K562 (cell line): ENCODE measurements around the gene HOXB1. TPM values are rescaled to one million over a fixed set of nuclear protein-coding genes. Genes with fewer than 3 reads are reported as not detected.

Experiments used
- ATAC-seq: fragments of 200-7000 bp; cut with Tn5 transposase; 3 replicates; pipeline ENCODE4 v1.9.1; 2020; ENCODE audit warnings: moderate library complexity
- BruUV-seq: library from RNA; stranded (reverse); fragments of 400-500 nt; replicated peaks from 2 replicates; lab custom pipeline; 2021; lab: Mats Ljungman, UMichigan
- CTCF ChIA-PET: fragments of 300-600 bp; formaldehyde crosslinking; extraction: SDS; loops from one replicate; lab custom pipeline; 2021; ENCODE audit warnings: low intra/inter-chr PET ratio; lab: Yijun Ruan, JAX
- POLR2A ChIA-PET: fragments of 300-600, 350-650 bp; sonication (Branson Sonifier 250); formaldehyde crosslinking; extraction: SDS; loops from one replicate; lab custom pipeline; 2021; ENCODE audit warnings: antibody characterized with exemption, inconsistent platforms; lab: Yijun Ruan, JAX
- DNase-seq, 4 experiments: peaks; one replicate each; pipeline versions ENCODE4 v3.0.0 to v3.0.0-alpha.2; 2011 to 2018; ENCODE audit warnings: low spot score in 3 of 4, mixed read lengths in 3 of 4; ENCODE audit errors: extremely low read depth in 1 of 4
- FAIRE-seq: peaks from 2 replicates; lab custom pipeline; 2011; peaks lifted over from hg19 to GRCh38; lab: Jason Lieb, UNC
- H2AFZ ChIP-seq: 2 replicates; pipeline ENCODE4 v1.6.0; 2011; ENCODE audit warnings: low read depth, low read length, control low read depth, inconsistent platforms
- H3K27ac ChIP-seq: fragments of 200-600 bp; 3 replicates; pipeline ENCODE4 v1.8.0; 2011; ENCODE audit warnings: low read depth, mild to moderate bottlenecking, control low read depth, inconsistent platforms, low read length, moderate library complexity, mixed read lengths; ENCODE audit errors: extremely low read depth
- H3K27me3 ChIP-seq, 2 experiments: fragments of 300-600 bp in 1 of 2; 2 replicates in 1 of 2; 3 replicates in 1 of 2; pipeline versions ENCODE4 v1.6.0 to v1.8.0; 2011; ENCODE audit warnings: inconsistent platforms in 2 of 2, low read length in 2 of 2, mild to moderate bottlenecking in 1 of 2, mixed read lengths in 1 of 2, moderate library complexity in 1 of 2; ENCODE audit not compliant: control insufficient read depth in 2 of 2, insufficient read depth in 2 of 2
- H3K36me3 ChIP-seq: fragments of 300-600 bp; 3 replicates; pipeline ENCODE4 v1.8.0; 2011; ENCODE audit warnings: mild to moderate bottlenecking, low read length, inconsistent platforms; ENCODE audit not compliant: control insufficient read depth, insufficient read depth
- H3K4me1 ChIP-seq, 2 experiments: fragments of 200-600 bp in 1 of 2; replicated peaks in 1 of 2; 2 replicates in 1 of 2; 3 replicates in 1 of 2; pipeline versions ENCODE4 v1.5.1 to v1.8.0; 2011; ENCODE audit warnings: inconsistent platforms in 2 of 2, low read length in 2 of 2, mild to moderate bottlenecking in 1 of 2, mixed read lengths in 1 of 2, moderate library complexity in 1 of 2; ENCODE audit not compliant: control insufficient read depth in 2 of 2, insufficient read depth in 2 of 2
- H3K4me2 ChIP-seq: 2 replicates; pipeline ENCODE4 v1.6.1; 2011; ENCODE audit warnings: low read length, control low read depth, inconsistent platforms, mixed read lengths; ENCODE audit not compliant: insufficient read depth
- H3K4me3 ChIP-seq: fragments of 200-600 bp; sonication (generic), shearing (Covaris generic); 2 replicates; pipeline ENCODE4 v1.5.1; 2016; ENCODE audit warnings: control low read depth, inconsistent platforms
- H3K79me2 ChIP-seq: fragments of 200-600 bp; 3 replicates; pipeline ENCODE4 v1.8.0; 2011; ENCODE audit warnings: low read length, inconsistent platforms; ENCODE audit not compliant: control insufficient read depth, insufficient read depth
- H3K9ac ChIP-seq, 2 experiments: 2 replicates each; pipeline versions ENCODE4 v1.6.0 to v1.6.1; 2011; ENCODE audit warnings: low read depth in 2 of 2, low read length in 2 of 2, control low read depth in 1 of 2, inconsistent platforms in 1 of 2, mild to moderate bottlenecking in 1 of 2, mixed read lengths in 1 of 2; ENCODE audit not compliant: insufficient read depth in 1 of 2
- H3K9me1 ChIP-seq: one replicate; pipeline ENCODE4 v1.6.0; 2011; ENCODE audit warnings: inconsistent platforms, mild to moderate bottlenecking, low read length, moderate library complexity; ENCODE audit not compliant: control insufficient read depth, insufficient read depth
- H3K9me3 ChIP-seq: replicated peaks from 2 replicates; pipeline ENCODE4 v1.5.1; 2011; ENCODE audit warnings: low read depth, low read length, inconsistent platforms; ENCODE audit not compliant: control insufficient read depth, insufficient read depth
- H4K20me1 ChIP-seq: replicated peaks from 2 replicates; pipeline ENCODE4 v1.6.1; 2011; ENCODE audit warnings: low read length, inconsistent platforms, mixed read lengths; ENCODE audit not compliant: control insufficient read depth, insufficient read depth
- ATF1 ChIP-seq, 2 experiments: fragments of 450-650 bp in 1 of 2; IDR thresholded peaks; 2 replicates each; pipeline ENCODE4 v1.6.1; 2016; ENCODE audit warnings: missing compliant biosample characterization in 1 of 2, missing genetic modification characterization in 1 of 2
- CC2D1A ChIP-seq: fragments of 450-650 bp; IDR thresholded peaks from 2 replicates; pipeline ENCODE4 v1.6.1; 2017; ENCODE audit warnings: mild to moderate bottlenecking
- FOXJ3 ChIP-seq: sonication (generic); formaldehyde crosslinking; IDR thresholded peaks from 2 replicates; pipeline ENCODE4 v1.4.0; 2020; ENCODE audit warnings: mild to moderate bottlenecking, missing genetic modification reagents
- FOXP1 ChIP-seq: sonication (generic); formaldehyde crosslinking; IDR thresholded peaks from 2 replicates; pipeline ENCODE4 v1.8.0; 2022; ENCODE audit warnings: mild to moderate bottlenecking, missing genetic modification reagents
- GABPA ChIP-seq: fragments of 200-800 bp; sonication (Bioruptor generic); conservative IDR thresholded peaks from 2 replicates; pipeline ENCODE4 v1.6.1; 2016; ENCODE audit warnings: low read depth, missing genetic modification characterization, missing compliant biosample characterization
- KDM5B ChIP-seq: fragments of 200-600 bp; sonication (generic); IDR thresholded peaks from 2 replicates; pipeline ENCODE4 v1.6.1; 2012; ENCODE audit warnings: low read depth, mild to moderate bottlenecking, moderate library complexity, low read length, control low read depth, inconsistent platforms; ENCODE audit not compliant: insufficient replicate concordance
- NEUROD1 ChIP-seq: fragments of 150-350 bp; IDR thresholded peaks from 2 replicates; pipeline ENCODE4 v1.6.1; 2014; ENCODE audit warnings: borderline replicate concordance, low read length, low read depth; ENCODE audit not compliant: partially characterized antibody
- NR2C2 ChIP-seq, 2 experiments: fragments of 200-800 bp in 1 of 2; sonication (Bioruptor generic) in 1 of 2; sonication (generic) in 1 of 2; formaldehyde crosslinking in 1 of 2; IDR thresholded peaks; 2 replicates each; pipeline versions ENCODE4 v1.6.1 to v1.8.0; 2016 to 2022; ENCODE audit warnings: mild to moderate bottlenecking in 1 of 2, missing compliant biosample characterization in 1 of 2, missing genetic modification characterization in 1 of 2, missing genetic modification reagents in 1 of 2
- PML ChIP-seq: IDR thresholded peaks from 2 replicates; pipeline ENCODE4 v1.6.1; 2012; ENCODE audit warnings: low read length, inconsistent platforms
- RBM17 ChIP-seq: fragments of 200-400 bp; formaldehyde crosslinking; IDR thresholded peaks from 2 replicates; pipeline ENCODE4 v1.6.1; 2017; ENCODE audit warnings: low read depth, mild to moderate bottlenecking, low read length, borderline replicate concordance
- RHOXF2B ChIP-seq: fragments of 250-450 bp; sonication (Bioruptor Pico); conservative IDR thresholded peaks from 2 replicates; pipeline ENCODE4 v1.5.1; 2021
- SNIP1 ChIP-seq: fragments of 450-650 bp; IDR thresholded peaks from 2 replicates; pipeline ENCODE4 v1.7.1; 2017; ENCODE audit warnings: low read depth, mild to moderate bottlenecking
- TRIM28 ChIP-seq: fragments of 450-650 bp; IDR thresholded peaks from 2 replicates; pipeline ENCODE4 v1.6.1; 2017
- ZBTB9 ChIP-seq: fragments of 450-650 bp; formaldehyde crosslinking; IDR thresholded peaks from 2 replicates; pipeline ENCODE4 v1.4.0; 2020; ENCODE audit warnings: mild to moderate bottlenecking, moderate library complexity
- ZC3H4 ChIP-seq: sonication (generic); formaldehyde crosslinking; IDR thresholded peaks from 2 replicates; pipeline ENCODE4 v1.9.0; 2021; ENCODE audit warnings: missing genetic modification reagents, borderline replicate concordance
- ZNF232 ChIP-seq: sonication (generic); formaldehyde crosslinking; IDR thresholded peaks from 2 replicates; pipeline ENCODE4 v1.8.0; 2022; ENCODE audit warnings: mild to moderate bottlenecking, missing genetic modification reagents
- ZNF311 ChIP-seq: fragments of 250-450 bp; sonication (Bioruptor Pico); IDR thresholded peaks from 2 replicates; pipeline ENCODE4 v1.4.0; 2020; ENCODE audit warnings: mild to moderate bottlenecking, moderate library complexity
- ZNF584 ChIP-seq: fragments of 200-800 bp; sonication (Bioruptor generic); IDR thresholded peaks from 2 replicates; pipeline ENCODE4 v1.6.1; 2016; ENCODE audit warnings: low read depth, mild to moderate bottlenecking, missing genetic modification characterization, missing compliant biosample characterization
- WGBS: fragments of 100-300 bp; shearing (Covaris generic); methylation state at CpG from one replicate; pipeline ENCODE4 v1.1.6; 2016; ENCODE audit warnings: low coverage, mixed read lengths; ENCODE audit not compliant: insufficient coverage; ENCODE audit errors: missing lambda C conversion rate; 5-methylcytosine and 5-hydroxymethylcytosine counted together
- in situ Hi-C: fragments of 300-500 bp; cut with MboI; formaldehyde crosslinking; loops from 4 replicates; pipeline ENCODE4 v1.15.0; 2018; ENCODE audit warnings: inconsistent platforms, mixed read lengths
- intact Hi-C: fragments of 100-400 bp; cut with micrococcal nuclease; formaldehyde crosslinking; loops from 2 replicates; pipeline ENCODE4 v1.14.2; 2022
- polyA plus RNA-seq, 8 experiments: library from polyadenylated mRNA; depleted of rRNA in 4 of 8; stranded (reverse) in 5 of 8; unstranded in 3 of 8; fragments of >200 nt; fragmentation: Nextera tagmentation in 2 of 8; fragmentation: Illumina TruSeq in 1 of 8; extraction: Ambion mirVana in 2 of 8; extraction: Trizol in 1 of 8; gene quantifications; 2 replicates each; pipeline versions ENCODE4 v1.2.1 to v1.2.3, GENCODE V29; 2011 to 2014; ENCODE audit warnings: inconsistent platforms in 1 of 8, missing spikeins in 1 of 8
- total RNA-seq, 7 experiments: library from RNA; depleted of rRNA in 6 of 7; stranded (reverse); fragments of >200 nt in 6 of 7; fragmentation: Illumina TruSeq in 2 of 7; extraction: Trizol in 2 of 7; gene quantifications; 2 replicates each; pipeline versions ENCODE4 v1.2.1 to v1.2.3, GENCODE V29; 2011 to 2021; ENCODE audit warnings: low replicate concordance in 1 of 7
- TF ChIP-seq, protein P1 (sequence below): fragments of 250-450 bp; sonication (Bioruptor Pico); IDR thresholded peaks from 2 replicates; pipeline ENCODE4 v1.4.0; 2020

The HOXB1 gene
- total and polyA plus RNA-seq, 9 of the 15 experiments (the other 6 are each of a cell fraction or from before 2014, with no cell fraction given), result 0.04 TPM; not detected in 8

DNA sequence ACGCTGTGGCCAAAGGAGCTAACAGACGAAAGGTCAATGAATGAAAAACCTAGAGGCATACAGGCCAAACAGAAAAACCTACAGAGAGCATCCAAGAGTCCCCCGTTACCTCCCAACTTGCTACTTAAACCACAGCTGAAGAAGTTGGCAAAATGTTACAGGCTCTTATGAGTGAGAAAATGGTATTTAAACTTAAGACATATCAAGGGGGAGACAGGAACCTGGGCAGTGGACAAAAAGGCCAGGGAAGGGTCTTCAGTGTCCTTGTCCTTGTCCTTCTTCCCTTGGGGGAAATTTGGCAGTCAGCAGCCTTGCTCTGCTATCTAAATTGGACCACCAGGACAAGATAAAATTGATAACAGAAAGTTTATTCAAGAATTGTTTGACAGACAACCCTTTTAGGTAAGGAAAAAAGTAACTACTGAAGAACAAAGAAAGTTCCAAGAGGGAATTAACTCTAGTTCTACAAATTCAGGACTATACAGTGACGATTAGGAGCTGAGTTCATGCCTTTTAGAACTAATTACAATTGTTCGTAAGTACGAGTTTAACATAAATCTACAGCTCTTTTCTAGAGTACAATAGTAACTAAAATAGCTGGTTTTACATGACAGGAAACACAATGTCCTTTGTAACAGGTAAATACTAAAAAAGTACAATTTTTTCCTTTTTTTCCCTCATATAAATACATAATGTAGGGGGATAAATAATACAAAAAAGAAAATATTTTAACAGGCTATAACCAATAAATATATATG lies 17.9 kb upstream of the HOXB1 start:
- intact Hi-C loops, result loop anchor here (2.0 kb wide), 1 partner anchor 48 kb away; no protein-coding TSS in a partner anchor
- in situ Hi-C loops, result no loop called here
- no peak for ATAC-seq
- TF ChIP-seq SNIP1, result no peak
- no peak for TF ChIP-seq ZNF232 (CRISPR knock-in tag)
- TF ChIP-seq ZBTB9 (CRISPR knock-in tag), result peak; percentile 15; the same call in 1 of the 2 replicates
- 0 out of 2 replicates have a peak, but pooled peaks have one; percentile 32 for TF ChIP-seq GABPA (tag)
- TF ChIP-seq ZNF311 (CRISPR knock-in tag), result no peak
- no peak for TF ChIP-seq ZC3H4 (CRISPR knock-in tag)
- peak; percentile 11; the same call in 1 of the 2 replicates for TF ChIP-seq PML
- no peak for TF ChIP-seq ATF1 (CRISPR knock-in tag; IDR thresholded peaks at IDR 0.05)
- TF ChIP-seq ATF1 (tag; IDR thresholded peaks at IDR 0.05), result 0 out of 2 replicates have a peak, but pooled peaks have one; percentile 0
- TF ChIP-seq FOXP1 (CRISPR knock-in tag), result no peak
- TF ChIP-seq NEUROD1, result no peak
- no peak for TF ChIP-seq TRIM28
- TF ChIP-seq NR2C2 (CRISPR knock-in tag; IDR thresholded peaks at IDR 0.05), result no peak
- 0 out of 2 replicates have a peak, but pooled peaks have one; percentile 32 for TF ChIP-seq NR2C2 (tag; IDR thresholded peaks at IDR 0.05)
- no peak for TF ChIP-seq RBM17
- no peak for TF ChIP-seq CC2D1A
- no peak for TF ChIP-seq FOXJ3
- TF ChIP-seq RHOXF2B (CRISPR knock-in tag), result no peak
- 0 out of 2 replicates have a peak, but pooled peaks have one; percentile 40 for TF ChIP-seq ZNF584 (CRISPR knock-in tag)
- TF ChIP-seq, protein P1, sequence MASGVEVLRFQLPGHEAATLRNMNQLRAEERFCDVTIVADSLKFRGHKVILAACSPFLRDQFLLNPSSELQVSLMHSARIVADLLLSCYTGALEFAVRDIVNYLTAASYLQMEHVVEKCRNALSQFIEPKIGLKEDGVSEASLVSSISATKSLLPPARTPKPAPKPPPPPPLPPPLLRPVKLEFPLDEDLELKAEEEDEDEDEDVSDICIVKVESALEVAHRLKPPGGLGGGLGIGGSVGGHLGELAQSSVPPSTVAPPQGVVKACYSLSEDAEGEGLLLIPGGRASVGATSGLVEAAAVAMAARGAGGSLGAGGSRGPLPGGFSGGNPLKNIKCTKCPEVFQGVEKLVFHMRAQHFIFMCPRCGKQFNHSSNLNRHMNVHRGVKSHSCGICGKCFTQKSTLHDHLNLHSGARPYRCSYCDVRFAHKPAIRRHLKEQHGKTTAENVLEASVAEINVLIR, result no peak
- TF ChIP-seq KDM5B, result peak; percentile 5

More for the DNA sequence above, 17.9 kb upstream of the HOXB1 start:
- Histone ChIP-seq H3K4me3 (peak overlapping the region; percentile 36; the same call in 1 of the 2 replicates), H3K4me2 (peak overlapping the region; percentile 81), H2AFZ (peak overlapping the region; percentile 20; the same call in 1 of the 2 replicates), H4K20me1 (no peaks in the 10 kb centered on the region), H3K9ac (peak overlapping the region in 1 of 2 experiments; percentile 93; a peak in 2 of 4 replicates), H3K4me1 (peaks cover 28 to 49% of the 10 kb centered on the region in 2 experiments), H3K27me3 (no peaks in the 10 kb centered on the region), H3K79me2 (peaks cover 71% of the 10 kb centered on the region), H3K9me1 (no peaks in the 10 kb centered on the region), H3K27ac (peak overlapping the region; percentile 95), H3K9me3 (no peaks in the 10 kb centered on the region), H3K36me3 (peaks cover 46% of the 10 kb centered on the region; the same call in 2 of the 3 replicates)
- BruUV-seq, result no TSS peak
- ChIA-PET CTCF (no interaction called here), POLR2A (interaction anchor here (0.6 to 2.5 kb wide), 7 partner anchors 11 to 1383 kb away, joined by 3 to 12 read pairs (median 6); no protein-coding TSS in a partner anchor)
- DNase-seq, result no peak
- 8% methylated on average over 6 of the region's 6 CpGs for WGBS
- FAIRE-seq, result peak; percentile 42
